Vagina (tissue), 2 donors: ENCODE data around the gene KCNN1.

ENCODE experiments used
- POLR2A ChIP-seq, 2 donors: fragments of 450-650 bp; IDR thresholded peaks; one replicate each; pipeline ENCODE4 v1.6.1; 2017; ENCODE audit warnings: antibody characterized with exemption in 2 of 2, mild to moderate bottlenecking in 2 of 2, moderate library complexity in 2 of 2
- POLR2AphosphoS5 ChIP-seq, 2 donors: sonication (generic); formaldehyde crosslinking; IDR thresholded peaks; one replicate each; pipeline ENCODE4 v1.9.0; 2017; ENCODE audit warnings: antibody characterized with exemption in 2 of 2, mild to moderate bottlenecking in 2 of 2, low read depth in 1 of 2; ENCODE audit not compliant: insufficient read depth in 1 of 2
- TF ChIP-seq, protein P1 (sequence below), 3 experiments: fragments of 450-650 bp in 2 of 3; fragments of 200-600 bp in 1 of 3; sonication (generic) in 1 of 3; IDR thresholded peaks; one replicate each; pipeline ENCODE4 v1.5.1; 2017 to 2019; ENCODE audit warnings: antibody characterized with exemption in 3 of 3, mild to moderate bottlenecking in 2 of 3, moderate library complexity in 2 of 3

DNA sequence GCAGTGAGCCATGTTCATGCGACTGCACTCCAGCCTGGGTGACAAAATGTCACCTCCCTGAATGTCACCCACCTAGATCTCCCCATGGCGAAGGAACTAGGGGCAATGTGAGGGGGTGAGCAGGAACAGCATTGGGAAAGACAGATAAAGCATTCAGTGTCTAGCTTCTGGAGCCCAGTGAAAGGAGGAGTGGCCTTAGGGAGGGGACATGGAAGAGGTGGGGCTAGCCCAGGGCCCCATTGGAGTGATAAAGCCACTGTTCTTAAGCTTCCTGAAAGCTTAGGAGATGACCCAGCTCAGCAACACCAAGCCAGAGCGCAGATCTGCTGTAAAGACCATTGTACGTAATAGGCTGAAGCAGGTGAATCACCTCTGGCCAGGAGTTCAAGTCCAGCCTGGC is 13.0 kb upstream of the KCNN1 start:
- TF ChIP-seq, protein P1, sequence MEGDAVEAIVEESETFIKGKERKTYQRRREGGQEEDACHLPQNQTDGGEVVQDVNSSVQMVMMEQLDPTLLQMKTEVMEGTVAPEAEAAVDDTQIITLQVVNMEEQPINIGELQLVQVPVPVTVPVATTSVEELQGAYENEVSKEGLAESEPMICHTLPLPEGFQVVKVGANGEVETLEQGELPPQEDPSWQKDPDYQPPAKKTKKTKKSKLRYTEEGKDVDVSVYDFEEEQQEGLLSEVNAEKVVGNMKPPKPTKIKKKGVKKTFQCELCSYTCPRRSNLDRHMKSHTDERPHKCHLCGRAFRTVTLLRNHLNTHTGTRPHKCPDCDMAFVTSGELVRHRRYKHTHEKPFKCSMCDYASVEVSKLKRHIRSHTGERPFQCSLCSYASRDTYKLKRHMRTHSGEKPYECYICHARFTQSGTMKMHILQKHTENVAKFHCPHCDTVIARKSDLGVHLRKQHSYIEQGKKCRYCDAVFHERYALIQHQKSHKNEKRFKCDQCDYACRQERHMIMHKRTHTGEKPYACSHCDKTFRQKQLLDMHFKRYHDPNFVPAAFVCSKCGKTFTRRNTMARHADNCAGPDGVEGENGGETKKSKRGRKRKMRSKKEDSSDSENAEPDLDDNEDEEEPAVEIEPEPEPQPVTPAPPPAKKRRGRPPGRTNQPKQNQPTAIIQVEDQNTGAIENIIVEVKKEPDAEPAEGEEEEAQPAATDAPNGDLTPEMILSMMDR (IDR thresholded peaks at IDR 0.05), result no peak
- TF ChIP-seq POLR2A (IDR thresholded peaks at IDR 0.05), result no peak
- TF ChIP-seq POLR2AphosphoS5 (IDR thresholded peaks at IDR 0.05; ENCODE audit: insufficient read depth in 1 of 2, low read depth in 1 of 2), result no peak
